Measurements from ENCODE around the gene CDK14. TPM values are rescaled to one million over a fixed set of nuclear protein-coding genes. Genes with fewer than 3 reads are reported as not detected.

Gene CDK14
- total and polyA plus RNA-seq, 9 donors = 12.6 to 54.1 (median 43.8) TPM

DNA sequence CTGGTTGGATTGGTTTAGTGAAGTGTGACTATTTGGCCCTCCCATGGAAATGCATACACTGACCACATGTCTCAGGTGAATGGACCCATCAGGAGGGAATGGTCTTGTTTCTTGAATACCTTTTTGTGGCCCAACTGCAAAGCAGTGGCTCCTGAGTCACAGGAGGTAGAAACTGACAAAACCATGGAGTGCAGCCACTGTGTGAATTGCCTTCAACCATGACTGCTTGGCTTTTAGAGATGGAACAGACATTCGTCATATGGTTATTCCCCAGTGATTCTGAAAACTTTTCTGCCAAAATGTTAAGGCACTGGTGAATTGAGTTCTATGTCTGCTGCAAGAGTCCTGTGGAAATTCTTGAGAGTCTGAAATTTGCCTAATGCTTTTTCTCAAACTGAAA lies 64.7 kb downstream of the CDK14 start:
- WGBS, 3 donors = 55 to 74% (median 71%) methylated on average over 1 of the region's 1 CpG
- H3K4me1 ChIP-seq (ENCODE audit: insufficient read depth) = peaks cover 8% of the 10 kb centered on the region
- no peaks in the 10 kb centered on the region for H3K36me3 ChIP-seq
- H3K27me3 ChIP-seq = no peaks in the 10 kb centered on the region
- H3K4me3 ChIP-seq = no peak overlapping the region
- no peak for DNase-seq
- TF ChIP-seq, protein P1, sequence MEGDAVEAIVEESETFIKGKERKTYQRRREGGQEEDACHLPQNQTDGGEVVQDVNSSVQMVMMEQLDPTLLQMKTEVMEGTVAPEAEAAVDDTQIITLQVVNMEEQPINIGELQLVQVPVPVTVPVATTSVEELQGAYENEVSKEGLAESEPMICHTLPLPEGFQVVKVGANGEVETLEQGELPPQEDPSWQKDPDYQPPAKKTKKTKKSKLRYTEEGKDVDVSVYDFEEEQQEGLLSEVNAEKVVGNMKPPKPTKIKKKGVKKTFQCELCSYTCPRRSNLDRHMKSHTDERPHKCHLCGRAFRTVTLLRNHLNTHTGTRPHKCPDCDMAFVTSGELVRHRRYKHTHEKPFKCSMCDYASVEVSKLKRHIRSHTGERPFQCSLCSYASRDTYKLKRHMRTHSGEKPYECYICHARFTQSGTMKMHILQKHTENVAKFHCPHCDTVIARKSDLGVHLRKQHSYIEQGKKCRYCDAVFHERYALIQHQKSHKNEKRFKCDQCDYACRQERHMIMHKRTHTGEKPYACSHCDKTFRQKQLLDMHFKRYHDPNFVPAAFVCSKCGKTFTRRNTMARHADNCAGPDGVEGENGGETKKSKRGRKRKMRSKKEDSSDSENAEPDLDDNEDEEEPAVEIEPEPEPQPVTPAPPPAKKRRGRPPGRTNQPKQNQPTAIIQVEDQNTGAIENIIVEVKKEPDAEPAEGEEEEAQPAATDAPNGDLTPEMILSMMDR (IDR thresholded peaks at IDR 0.05) = no peak
- TF ChIP-seq EP300 (IDR thresholded peaks at IDR 0.05) (no peak), POLR2A (IDR thresholded peaks at IDR 0.05) (no peak)
- no peaks in the 10 kb centered on the region for H3K9me3 ChIP-seq
- intact Hi-C loops (cut with DNase I) = no loop called here
- H3K27ac ChIP-seq = no peak overlapping the region

DNA sequence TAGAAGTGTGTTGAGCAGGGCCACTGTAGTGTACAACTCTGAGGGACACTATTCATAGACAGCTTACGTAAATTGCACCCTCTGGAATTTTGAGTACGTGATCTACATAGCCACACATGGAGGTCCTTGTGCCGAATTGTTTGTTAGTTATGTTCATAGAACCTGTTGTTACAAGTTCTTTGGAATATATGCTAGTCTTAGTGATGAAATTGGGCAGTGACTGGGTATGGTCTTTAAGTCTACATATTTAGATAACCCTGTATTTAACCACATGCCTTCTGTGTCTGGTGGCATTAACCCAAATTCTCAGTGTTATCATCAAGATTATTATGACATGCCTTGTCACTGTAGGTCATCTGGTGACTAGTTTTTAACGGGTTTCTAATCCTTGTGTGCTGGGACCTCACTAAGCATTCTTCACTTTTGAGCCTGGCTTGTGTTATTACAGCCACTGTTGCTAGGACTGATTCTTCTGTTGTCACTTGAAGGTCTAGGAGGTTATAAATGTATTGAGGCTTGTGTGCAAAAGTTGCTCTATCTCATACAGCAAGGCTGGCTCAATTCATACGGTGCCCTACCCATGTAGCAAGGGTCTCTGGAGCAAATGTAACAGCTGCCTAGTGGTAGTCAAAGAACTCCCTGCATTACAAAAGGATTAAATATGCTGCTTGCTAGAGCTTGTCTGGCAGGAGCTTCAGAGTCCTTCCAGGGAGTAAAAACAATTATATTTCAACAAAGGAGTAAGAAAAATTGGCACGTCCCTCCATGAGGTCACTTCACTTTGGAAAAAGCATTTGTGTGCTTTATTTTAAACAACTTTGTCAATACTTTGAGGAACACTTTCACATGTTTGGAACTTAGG lies 65.4 kb downstream of the CDK14 start:
- 48 to 56% (median 55%) methylated on average over 6 of the region's 6 CpGs for WGBS, 3 donors
- Histone ChIP-seq H3K27me3 (no peaks in the 10 kb centered on the region), H3K27ac (no peak overlapping the region), H3K36me3 (no peaks in the 10 kb centered on the region), H3K4me3 (no peak overlapping the region), H3K4me1 (ENCODE audit: insufficient read depth) (peaks cover 11% of the 10 kb centered on the region), H3K9me3 (no peaks in the 10 kb centered on the region)
- intact Hi-C loops (cut with DNase I) = no loop called here
- TF ChIP-seq EP300 (IDR thresholded peaks at IDR 0.05) (no peak), POLR2A (IDR thresholded peaks at IDR 0.05) (no peak)
- TF ChIP-seq, protein P1 (IDR thresholded peaks at IDR 0.05) = no peak
- DNase-seq = no peak

DNA sequence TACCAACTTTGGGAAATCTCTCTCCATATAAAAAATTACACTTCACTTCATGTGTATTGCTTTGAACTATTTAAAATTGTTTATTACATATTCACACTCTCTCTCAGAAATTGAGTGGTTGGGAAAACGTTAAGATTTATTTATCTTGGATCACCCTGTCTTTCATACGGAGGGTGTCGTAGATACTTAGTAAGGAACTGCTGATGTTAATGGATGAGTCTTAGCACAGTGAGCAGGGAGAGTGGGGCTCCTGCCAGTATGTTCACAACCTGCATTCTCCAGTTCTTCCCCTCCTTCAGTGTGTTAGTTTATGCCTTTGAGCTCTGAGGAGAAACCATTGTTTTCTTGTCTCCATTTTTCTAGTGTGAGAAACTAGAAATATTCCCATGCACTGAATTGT lies 67.1 kb downstream of the CDK14 start:
- Histone ChIP-seq H3K4me1 (ENCODE audit: insufficient read depth) (peaks cover 11% of the 10 kb centered on the region), H3K9me3 (no peaks in the 10 kb centered on the region), H3K36me3 (no peaks in the 10 kb centered on the region), H3K4me3 (no peak overlapping the region), H3K27ac (no peak overlapping the region), H3K27me3 (no peaks in the 10 kb centered on the region)
- 52 to 71% (median 70%) methylated on average over 3 of the region's 3 CpGs for WGBS, 3 donors
- intact Hi-C loops (cut with DNase I) = no loop called here
- no peak for DNase-seq
- TF ChIP-seq, protein P1 (IDR thresholded peaks at IDR 0.05) = no peak
- TF ChIP-seq EP300 (IDR thresholded peaks at IDR 0.05) (no peak), POLR2A (IDR thresholded peaks at IDR 0.05) (no peak)

DNA sequence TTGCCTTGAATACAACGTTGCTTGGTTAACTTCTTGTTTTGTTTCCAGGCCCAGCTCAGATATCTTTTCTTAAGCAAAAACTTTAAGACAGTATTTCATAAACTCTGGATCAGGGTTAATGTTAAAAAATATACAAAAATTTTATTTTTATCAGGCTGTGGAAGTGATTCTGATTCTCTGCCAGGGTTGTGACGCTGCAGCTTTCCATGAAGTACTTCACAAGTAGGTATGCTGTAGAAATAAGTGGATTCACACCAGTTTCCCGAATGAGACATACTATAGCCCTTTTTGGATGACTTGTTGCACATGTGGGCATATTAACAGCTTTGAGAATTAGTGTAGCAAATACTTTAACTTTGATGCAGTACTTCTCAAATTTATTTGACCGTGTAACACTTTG lies 70.1 kb downstream of the CDK14 start:
- peak in 2 of 5 donors; percentile 52 to 77 for DNase-seq
- H3K4me3 ChIP-seq = no peak overlapping the region
- TF ChIP-seq, protein P1 (IDR thresholded peaks at IDR 0.05) = no peak
- TF ChIP-seq POLR2A (IDR thresholded peaks at IDR 0.05) (no peak), EP300 (IDR thresholded peaks at IDR 0.05) (no peak)
- H3K27me3 ChIP-seq = no peaks in the 10 kb centered on the region
- no peaks in the 10 kb centered on the region for H3K9me3 ChIP-seq
- intact Hi-C loops (cut with DNase I) = no loop called here
- no peak overlapping the region for H3K27ac ChIP-seq
- no peaks in the 10 kb centered on the region for H3K36me3 ChIP-seq
- H3K4me1 ChIP-seq (ENCODE audit: insufficient read depth) = peaks cover 9% of the 10 kb centered on the region
- 32 to 40% (median 32%) methylated on average over 4 of the region's 4 CpGs for WGBS, 3 donors

All from ovary (tissue), 9 donors.